ENCODE data around the gene CHST12.
"Not testable (repeated sequence)": the region's sequence is repeated elsewhere in the genome, so short reads cannot be mapped to it uniquely, and the experiment has no call there.

CHST12 gene

DNA sequence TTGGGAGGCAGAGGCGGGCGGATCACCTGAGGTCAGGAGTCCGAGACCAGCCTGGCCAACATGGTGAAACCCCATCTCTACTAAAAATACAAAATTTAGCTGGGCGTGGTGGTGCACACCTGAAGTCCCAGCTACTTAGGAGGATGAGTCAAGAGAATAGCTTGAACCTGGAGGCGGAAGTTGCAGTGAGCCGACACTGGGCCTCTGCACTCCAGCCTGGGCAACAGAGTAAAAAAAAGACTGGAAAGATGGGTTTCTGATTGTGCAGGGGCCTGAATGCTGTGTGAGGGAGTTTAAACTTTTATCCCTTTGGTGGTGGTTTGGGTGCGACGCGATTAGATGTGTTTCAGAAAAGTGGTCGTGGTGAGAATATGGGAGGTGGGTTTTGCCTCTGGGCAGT, 1.8 kb downstream of the CHST12 start:
- no peak for DNase-seq

DNA sequence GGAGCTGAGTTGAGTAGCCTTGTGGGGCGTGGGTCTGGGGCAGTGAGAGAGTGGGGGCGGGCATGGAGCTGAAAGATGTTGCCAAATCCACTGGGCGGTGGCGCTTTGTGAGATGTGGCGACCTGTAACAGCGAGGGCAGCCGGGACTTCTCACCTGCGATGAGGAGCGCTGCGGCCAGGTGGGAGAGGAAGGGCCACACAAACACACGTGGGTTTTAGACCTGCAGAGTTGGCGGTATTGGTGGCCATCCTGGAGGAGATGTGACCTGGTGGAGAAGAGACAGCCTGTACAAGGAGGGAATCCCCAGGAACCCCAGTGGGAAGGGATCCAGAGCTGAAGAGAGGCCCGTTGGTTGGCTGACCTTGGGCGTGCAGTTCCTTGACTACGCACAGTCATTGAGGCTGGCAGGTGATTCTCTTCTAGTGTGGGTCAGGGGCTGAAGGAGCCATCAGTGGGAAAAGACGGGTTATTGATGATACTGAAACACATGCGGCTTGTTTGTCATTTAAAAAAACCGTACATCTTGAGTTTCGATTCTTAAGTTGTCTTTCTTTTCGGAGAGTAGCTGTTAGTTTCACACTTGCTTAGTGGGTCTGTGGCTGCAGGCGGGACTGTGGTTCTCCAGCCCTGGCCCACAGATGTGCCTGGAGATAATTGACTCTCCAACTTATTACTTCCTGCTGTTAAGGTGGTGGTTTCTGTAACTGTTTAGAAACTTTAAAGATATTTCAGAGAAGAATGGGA, 2.4 kb downstream of the CHST12 start:
- peak; percentile 44 for DNase-seq

DNA sequence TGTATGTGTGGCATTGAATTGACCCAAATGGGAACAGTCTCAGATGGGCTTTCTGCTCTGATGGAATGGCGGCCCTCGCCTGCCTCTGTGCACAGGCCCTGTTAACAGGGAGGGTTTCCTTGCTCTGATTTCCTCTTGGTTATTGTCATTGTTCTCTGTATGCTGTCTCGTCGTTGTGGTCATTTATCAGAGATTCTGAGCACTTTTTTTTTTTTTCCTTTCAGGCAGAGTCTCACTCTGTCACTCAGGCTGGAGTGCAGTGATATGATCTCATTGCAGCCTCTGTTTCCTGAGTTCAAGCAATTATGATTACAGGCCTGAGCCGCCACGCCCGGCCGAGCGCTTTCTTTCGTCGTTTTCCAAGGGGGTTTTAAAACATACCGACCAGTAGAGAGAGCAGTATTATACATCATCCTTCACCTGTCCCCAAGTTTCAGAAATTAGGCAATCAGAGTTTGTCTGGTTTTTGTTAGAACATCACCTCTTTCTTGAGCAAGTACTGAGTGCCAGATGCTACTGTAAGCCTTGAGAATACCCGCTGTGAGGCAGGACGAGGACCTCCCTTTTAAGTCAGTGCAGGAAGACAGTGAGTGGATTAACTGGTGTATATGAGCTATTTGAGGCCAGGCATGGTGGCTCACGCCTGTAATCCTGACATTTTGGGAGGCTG, 6.5 kb downstream of the CHST12 start:
- no peak for DNase-seq

DNA sequence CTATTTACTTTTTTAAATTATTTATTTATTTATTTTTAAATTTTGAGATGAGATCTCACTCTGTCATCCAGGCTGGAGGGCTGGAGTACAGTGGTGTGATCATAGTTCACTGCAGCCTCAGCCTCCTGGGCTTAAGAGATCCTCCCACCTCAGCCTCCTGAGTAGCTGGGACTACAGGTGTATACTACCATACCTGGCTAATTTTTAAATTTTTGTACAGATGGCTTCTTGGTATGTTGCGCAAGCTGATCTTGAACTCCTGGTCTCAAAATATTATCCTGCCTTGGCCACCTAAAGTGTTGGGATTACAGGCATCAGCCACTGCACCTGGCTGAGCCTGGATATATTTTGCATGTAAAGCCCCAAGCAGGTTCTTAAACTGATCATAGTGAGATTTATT, 7.6 kb downstream of the CHST12 start:
- no peak for DNase-seq

DNA sequence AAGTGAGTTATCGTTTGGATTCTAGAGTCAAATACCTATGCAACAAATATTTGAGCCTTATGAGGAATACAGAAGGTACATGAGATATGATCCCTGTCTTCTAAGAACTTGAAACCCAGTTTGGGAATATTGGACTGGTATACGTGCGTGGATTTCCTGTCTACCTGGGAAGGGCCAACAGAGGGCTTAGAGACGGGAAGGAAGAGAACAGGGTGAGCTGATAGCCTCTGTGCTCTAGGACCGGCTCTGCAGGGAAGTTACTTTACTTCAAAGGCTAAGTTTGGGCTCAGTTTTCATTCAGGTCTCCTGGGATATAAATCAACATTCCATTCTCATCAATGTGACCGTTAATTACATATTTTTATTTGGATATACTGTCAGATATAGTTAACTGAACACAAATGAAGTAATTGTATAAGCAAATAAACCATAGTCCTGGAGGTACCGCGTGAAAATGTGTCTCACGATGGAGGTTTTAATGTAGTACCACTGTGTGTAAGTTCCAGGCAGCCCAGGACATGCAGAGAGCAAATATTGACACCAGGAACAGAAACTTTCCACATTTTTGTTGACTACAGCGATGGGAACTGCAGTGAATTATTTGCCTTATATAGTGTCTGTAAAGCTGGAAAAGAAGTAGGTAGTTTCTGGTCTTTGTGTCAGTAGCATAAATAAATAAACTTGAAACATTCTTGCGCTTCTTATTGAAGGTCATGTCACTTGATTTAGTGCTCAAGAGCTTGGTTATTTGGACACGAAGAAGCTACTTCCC, 8.6 kb downstream of the CHST12 start:
- DNase-seq, result no peak

DNA sequence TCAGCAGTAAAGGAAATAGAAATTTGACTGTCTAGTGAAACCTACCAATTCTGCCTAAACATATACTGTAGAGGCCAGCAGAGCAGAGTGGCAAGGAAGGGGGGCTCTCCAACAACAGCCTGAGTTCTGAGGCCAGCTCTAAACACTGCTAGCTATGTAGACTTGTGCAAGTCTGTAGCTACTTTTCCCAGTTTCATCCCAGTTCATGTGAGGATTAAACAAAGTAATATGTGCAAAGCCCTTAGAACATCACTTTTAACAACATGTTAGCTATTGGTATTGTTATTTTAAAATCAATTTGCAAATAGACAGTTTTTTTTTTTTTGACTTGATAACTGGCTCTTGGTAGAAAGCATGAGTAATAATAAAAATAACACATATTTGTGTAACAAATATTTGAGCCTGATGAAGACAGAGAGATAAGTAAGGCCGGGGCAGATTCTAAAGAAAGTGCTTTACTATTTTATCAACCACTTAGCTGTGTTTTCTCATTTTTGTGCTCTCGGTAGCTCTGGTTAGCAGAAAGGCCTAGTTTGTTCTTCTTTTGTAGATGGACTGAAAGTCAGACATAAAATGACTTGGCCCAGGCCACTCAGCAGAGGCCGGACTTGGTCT, 9.3 kb downstream of the CHST12 start:
- DNase-seq, result no peak

DNA sequence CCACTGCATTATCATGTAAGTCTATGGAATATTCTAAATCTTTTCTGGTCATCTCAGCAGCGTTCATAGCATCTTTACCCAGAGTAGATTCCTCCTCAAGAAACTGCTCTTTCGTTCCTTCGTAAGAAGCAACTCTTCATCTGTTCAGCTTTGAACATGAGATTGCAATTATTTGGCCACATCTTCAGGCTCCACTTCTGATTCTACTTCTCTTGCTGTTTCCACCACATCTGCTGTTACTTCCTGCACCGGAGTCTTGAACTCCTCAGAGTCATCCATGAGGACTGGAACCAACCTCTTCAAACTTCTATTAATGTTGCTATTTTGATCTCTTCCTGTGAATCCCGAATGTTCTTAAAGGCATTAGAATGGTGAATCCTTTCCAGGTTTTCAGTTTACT, 12.7 kb downstream of the CHST12 start:
- no peak for DNase-seq

DNA sequence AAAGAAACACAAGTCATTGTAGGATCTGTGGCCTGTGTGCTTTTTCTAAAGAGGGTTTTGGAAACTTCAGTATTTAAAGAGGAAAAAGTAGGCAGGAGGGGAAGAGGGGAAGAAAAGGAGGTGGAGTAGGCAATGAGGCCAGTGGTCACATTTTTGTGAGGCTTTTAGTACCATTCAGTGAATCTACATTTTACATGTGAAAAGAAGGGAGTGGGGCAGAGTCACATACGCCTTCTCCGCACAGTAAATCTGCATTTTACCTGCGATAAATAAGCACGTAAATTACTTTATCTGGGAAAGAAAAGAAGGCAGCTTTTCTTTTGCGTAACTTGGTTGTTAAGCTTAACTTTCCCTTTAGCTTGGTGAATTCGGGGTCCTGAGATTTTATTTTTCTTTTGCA, 13.2 kb downstream of the CHST12 start:
- no peak for DNase-seq

DNA sequence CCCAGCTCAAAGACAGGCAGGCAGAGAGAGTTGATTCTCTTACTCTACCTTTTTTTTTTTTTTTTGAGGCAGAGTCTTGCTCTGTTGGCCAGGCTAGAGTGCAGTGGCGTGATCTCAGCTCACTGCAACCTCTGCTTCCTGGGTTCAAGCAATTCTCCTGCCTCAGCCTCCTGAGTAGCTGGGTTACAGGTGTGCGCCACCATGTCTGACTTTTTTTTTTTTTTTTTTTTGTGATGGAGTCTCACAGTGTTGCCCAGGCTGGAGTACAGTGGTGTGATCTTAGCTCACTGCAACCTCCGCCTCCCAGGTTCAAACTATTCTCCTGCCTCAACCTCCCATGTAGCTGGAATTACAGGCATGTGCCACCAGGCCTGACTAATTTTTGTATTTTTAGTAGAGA, 13.8 kb downstream of the CHST12 start:
- not testable (repeated sequence) for DNase-seq

DNA sequence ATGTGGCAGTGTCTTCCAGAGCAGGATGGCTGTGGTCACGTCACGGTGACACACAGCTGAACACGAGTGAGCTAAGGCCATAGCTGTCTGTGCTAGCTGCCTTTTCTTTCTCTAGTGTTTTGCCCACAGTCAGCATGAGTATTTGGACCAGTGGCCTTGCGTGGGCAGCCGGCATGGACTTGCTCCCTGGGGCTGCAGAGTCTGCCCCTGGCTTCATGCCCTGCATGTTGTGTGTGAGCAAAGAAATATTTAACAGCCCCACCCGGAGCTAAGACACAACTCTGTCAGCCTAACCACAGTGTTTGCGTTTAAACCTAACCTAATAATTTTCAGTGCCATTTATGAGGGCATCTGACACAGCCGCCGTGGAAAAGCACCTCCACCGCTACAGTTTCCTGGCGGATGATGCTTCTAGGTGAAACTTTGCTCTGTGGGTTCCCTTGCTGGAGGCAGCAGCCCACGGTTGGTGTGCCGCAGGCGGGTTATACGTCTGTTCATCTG, 14.6 kb downstream of the CHST12 start:
- peak; percentile 33 for DNase-seq

DNA sequence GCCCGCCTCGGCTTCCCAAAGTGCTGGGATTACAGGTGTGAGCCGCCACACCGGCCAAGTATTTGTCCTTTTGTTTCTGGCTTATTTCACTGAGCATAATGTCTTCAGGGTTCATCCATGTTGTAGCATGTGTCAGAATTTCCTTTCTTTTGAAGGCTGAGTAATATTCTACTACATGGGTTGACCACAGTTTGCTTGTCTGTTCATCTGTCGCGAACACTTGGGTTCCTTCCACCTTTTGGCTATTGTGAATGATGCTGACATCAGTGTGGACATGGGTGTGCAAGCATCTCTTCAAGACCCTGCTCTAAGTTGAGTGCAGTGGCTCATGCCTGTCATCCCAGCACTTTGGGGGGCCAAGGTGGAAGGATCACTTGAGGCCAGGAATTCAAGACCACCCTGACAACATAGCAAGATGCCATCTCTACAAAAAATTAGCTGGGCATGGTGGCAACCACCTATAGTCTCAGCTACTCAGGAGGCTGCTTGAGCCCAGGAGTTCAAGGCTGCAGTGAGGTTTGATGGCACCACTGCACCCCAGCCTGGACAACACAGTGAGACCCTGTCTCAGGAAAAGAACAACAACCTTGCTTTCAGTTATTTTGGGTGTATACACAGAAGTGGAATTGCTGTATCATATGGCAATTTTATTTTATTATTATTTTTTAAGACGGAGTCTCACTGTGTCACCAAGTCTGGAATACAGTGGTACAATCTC, 17.0 kb downstream of the CHST12 start:
- DNase-seq, result no peak

DNA sequence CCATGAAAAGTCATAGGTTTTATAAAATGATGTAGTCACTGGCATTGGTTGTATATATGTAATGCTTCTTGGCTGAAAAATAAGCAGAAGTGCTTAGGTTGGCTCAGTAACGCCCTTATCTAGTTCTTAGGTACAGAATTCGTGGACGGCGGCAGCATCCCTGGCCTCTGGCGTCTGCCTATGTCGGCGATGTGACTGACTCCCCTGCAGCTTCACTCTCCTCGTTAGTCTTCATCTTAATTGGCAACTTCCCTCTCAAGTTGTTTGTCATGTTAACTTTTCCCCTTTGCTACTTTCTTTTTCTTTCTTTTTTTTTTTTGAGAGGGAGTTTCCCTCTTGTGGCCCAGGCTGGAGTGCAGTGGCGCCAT, 18.5 kb downstream of the CHST12 start:
- DNase-seq, result no peak

DNA sequence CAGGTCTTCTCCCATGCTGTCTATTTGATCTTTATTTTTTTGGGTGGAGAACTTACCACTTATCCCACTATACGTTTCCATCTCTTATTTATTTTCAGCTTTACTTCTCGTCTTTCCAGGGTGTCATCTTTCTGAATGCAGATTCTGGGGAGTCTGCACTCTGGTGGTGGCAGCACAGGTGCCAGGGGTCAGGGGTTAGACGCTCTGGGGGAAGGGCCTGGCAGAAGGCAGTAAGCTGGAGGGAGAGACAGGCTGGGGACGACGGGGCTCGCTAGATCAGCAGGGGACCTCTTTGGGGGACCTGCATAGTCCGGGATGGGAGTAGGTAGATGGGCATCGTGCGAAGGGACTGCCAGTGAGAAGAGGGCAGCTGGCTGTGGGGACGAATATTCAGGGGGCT, 22.3 kb downstream of the CHST12 start:
- DNase-seq, result no peak

DNA sequence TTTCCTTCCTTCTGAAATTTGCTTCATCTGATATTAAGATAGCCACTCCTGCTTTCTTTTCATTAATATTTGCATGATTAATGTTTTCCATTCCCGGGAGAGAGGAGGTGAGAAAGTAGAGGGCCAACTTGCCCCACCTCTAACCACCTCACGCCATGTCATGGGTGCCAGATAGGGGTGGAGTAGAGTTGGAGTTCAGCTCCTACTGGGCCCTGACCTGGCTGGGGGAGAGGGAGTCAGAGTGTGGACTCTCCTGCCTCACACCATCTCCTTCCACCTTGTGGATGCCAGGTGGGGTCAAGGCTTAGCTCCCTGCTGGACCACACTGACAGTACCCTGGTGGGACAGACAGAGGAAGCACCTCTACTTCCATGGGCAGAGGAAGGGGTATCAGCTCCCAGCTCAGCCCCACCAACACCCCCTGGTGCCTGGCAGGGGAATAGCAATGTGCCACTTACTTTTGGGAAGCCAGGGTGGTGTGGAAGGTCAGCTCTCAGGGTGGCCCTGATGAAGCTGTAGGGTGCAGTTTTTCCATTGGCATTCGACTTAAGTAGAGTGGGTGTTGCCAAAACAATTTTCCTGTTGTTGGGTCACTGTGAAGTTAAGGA, 28.0 kb downstream of the CHST12 start:
- DNase-seq, result peak; percentile 42

DNA sequence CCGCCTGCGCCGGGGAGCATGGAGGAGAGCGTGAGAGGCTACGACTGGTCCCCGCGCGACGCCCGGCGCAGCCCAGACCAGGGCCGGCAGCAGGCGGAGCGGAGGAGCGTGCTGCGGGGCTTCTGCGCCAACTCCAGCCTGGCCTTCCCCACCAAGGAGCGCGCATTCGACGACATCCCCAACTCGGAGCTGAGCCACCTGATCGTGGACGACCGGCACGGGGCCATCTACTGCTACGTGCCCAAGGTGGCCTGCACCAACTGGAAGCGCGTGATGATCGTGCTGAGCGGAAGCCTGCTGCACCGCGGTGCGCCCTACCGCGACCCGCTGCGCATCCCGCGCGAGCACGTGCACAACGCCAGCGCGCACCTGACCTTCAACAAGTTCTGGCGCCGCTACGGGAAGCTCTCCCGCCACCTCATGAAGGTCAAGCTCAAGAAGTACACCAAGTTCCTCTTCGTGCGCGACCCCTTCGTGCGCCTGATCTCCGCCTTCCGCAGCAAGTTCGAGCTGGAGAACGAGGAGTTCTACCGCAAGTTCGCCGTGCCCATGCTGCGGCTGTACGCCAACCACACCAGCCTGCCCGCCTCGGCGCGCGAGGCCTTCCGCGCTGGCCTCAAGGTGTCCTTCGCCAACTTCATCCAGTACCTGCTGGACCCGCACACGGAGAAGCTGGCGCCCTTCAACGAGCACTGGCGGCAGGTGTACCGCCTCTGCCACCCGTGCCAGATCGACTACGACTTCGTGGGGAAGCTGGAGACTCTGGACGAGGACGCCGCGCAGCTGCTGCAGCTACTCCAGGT, 29.7 kb downstream of the CHST12 start:
- DNase-seq, result no peak

DNA sequence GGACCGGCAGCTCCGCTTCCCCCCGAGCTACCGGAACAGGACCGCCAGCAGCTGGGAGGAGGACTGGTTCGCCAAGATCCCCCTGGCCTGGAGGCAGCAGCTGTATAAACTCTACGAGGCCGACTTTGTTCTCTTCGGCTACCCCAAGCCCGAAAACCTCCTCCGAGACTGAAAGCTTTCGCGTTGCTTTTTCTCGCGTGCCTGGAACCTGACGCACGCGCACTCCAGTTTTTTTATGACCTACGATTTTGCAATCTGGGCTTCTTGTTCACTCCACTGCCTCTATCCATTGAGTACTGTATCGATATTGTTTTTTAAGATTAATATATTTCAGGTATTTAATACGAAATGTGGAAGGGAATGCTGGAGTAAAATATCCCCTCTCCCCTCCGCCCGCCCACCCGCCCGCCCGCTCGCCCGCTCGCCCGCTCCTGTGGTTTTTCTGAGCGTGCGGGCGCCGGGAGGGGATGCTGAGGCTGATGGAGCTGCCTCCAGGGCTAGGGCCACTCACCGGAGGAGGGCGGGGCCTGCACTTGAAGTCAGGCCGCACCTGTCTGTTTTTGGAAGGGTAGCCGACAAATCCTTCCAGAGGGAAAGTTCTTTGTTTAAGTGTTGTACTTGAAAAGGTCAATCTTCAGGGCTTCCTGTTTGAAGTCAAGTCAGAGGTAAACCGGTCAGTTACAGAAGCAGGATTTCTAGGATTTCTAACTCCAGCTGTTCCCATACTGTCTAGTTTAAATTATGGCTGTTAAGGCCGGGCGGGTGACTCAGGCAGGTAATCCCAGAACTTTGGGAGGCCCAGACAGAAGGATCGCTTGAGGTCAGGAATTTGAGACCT, 30.5 kb downstream of the CHST12 start:
- no peak for DNase-seq

DNA sequence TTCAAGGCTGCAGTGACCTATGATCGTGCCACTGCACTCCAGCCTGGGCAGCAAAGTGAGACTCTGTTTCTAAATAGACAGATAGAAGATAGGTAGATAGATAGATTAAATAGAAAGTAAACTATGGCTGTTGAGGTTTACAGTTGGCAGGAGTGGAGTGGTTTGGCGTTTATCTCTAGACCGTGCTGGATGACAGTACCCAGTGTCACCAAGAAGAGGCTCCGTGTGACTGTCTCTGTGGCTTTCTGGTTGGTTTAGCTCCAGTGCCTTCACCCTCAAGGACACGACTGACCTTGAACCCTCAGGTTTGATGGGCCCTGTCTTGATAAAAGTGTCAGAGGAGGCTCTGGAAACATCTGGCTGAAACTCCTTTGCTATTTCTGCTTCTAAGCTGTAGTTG, 31.7 kb downstream of the CHST12 start:
- no peak for DNase-seq

DNA sequence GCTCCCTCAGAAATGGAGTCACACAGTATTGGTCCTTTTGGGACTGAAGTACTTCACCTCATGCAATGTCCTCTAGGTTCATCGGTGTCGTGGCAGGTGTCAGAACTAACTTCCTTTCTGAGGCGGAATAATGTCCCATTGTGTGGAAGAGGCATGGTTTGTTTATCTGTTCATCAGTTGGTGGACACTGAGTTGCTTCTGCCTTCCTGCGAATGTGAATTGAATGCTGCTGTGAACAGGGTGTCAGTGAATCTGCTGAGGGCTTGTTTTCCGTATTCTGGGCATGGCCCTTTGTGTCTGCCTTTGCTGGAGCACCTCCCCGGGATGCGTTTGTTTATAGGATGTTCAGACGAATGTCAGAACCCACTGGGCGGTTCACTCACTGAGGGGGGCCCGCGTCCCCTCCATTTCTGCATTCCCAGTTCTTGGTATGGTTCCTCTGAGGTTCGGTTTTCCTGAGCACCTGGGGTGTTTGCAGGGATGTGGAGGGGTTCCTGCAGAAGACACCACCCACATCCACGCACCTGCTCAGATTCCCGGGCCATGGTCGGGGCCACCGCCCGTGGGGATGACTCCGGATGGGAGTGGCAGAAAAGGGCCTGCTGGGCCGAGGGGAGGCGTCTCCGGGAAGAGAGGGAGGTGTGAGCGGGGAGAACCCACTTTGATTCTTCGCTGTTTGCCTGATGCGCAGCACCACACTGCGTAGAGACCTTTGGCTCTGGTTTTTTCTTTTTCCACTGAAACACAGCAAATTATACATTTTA, 33.1 kb downstream of the CHST12 start:
- no peak for DNase-seq

DNA sequence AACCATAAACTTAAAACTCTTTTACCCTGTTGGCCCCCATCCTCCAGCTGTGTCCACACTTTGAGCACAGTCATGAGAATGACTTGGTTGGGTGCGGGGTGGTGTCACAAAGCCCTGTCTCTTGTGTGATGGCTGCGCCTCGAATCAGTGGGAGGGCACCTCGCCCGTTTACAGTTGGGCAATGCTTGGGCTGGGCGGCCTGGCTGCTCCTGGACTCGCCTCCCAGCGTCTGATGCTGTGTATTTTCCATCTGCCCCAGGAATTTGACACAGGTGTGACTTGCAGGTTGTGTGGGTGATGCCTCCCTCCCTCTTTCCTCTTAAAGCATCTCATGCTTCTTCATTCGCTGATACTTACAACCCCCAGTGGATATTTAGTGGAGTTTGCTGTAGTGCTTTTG, 33.7 kb downstream of the CHST12 start:
- no peak for DNase-seq
